ENCODE data around the gene AP4M1.

DNA sequence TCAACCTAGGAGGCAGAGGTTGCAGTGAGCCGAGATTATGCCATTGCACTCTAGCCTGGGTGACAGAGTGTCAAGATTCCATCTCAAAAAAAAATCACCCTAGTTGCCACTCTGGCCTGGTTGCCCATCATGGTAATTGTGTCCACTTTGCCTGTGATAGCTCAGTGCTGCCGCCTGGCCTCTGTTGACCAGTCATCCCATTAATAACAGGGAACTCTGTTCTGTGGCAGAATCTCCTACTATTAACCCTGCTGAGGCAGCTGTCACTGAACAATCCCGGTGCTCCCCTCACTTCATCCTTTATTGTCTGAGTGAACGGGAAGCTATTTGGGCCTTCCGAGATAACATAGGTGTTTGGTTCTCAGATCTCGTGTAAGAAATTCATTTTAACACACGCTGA is 34.5 kb upstream of the AP4M1 start:
- TF ChIP-seq GATA2 (IDR thresholded peaks at IDR 0.05; ENCODE audit: low read depth, low read length), result no peak
- TF ChIP-seq GATA3 (IDR thresholded peaks at IDR 0.05; ENCODE audit: low read depth, low read length), result no peak
